HAP-1 (cell line): Measurements from ENCODE around the gene OR13C9.
A peak's percentile ranks its signal among the peaks of the same experiment; 100 is the strongest.
"Not testable (repeated sequence)": the region's sequence is repeated elsewhere in the genome, so short reads cannot be mapped to it uniquely, and the experiment has no call there.

ENCODE experiments used
- DNase-seq, 2 experiments: peaks; one replicate each; pipeline ENCODE4 v3.0.0-alpha.2; 2016 to 2020; ENCODE audit warnings: low spot score in 2 of 2
- H3K27me3 ChIP-seq: fragments of 250-450 bp; sonication (Bioruptor Pico); 2 replicates; pipeline ENCODE4 v1.5.1; 2020; ENCODE audit warnings: low read depth, mild to moderate bottlenecking, moderate library complexity
- H3K36me3 ChIP-seq: fragments of 250-450 bp; sonication (Bioruptor Pico); replicated peaks from 2 replicates; pipeline ENCODE4 v1.5.1; 2020; ENCODE audit warnings: mild to moderate bottlenecking
- H3K4me1 ChIP-seq: fragments of 250-450 bp; sonication (Bioruptor Pico); 2 replicates; pipeline ENCODE4 v1.5.1; 2020; ENCODE audit warnings: mild to moderate bottlenecking
- H3K4me3 ChIP-seq: fragments of 250-450 bp; sonication (Bioruptor Pico); 2 replicates; pipeline ENCODE4 v1.5.1; 2020; ENCODE audit warnings: mild to moderate bottlenecking, moderate library complexity
- H3K9me3 ChIP-seq: fragments of 250-450 bp; sonication (Bioruptor Pico); 2 replicates; pipeline ENCODE4 v1.5.1; 2020; ENCODE audit warnings: mild to moderate bottlenecking, moderate library complexity
- in situ Hi-C: fragments of 300-500 bp; cut with MboI; formaldehyde crosslinking; loops from 3 replicates; pipeline ENCODE4 v1.14.3; 2020; ENCODE audit warnings: low sequenced_read_pairs, inconsistent platforms, mixed read lengths

OR13C9 gene

GRCh38 chr9:104618104-104618503 is at the start of gene OR13C9:
Gene OR13C9, minus strand, starts transcription at chr9:104618204. Its CDS starts 0 bp downstream, at chr9:104618204.
- no peak for DNase-seq
- Histone ChIP-seq H3K4me1 (no peaks in the 10 kb centered on the region), H3K9me3 (no peaks in the 10 kb centered on the region), H3K36me3 (no peaks in the 10 kb centered on the region), H3K27me3 (no peaks in the 10 kb centered on the region), H3K4me3 (no peak within 1 kb of the TSS)
- in situ Hi-C loops: no loop called here

GRCh38 chr9:104658496-104659195 is 40.6 kb upstream of the OR13C9 start:
- peaks cover 9% of the 10 kb centered on the region for H3K4me1 ChIP-seq
- in situ Hi-C loops: loop anchor here (25.0 kb wide), 1 partner anchor 96 kb away; the partner anchor contains the start of gene OR13C8
- H3K27me3 ChIP-seq: no peaks in the 10 kb centered on the region
- DNase-seq: no peak
- no peaks in the 10 kb centered on the region for H3K9me3 ChIP-seq
- no peaks in the 10 kb centered on the region for H3K36me3 ChIP-seq
- no peak overlapping the region for H3K4me3 ChIP-seq

GRCh38 chr9:104635456-104635855 is 17.5 kb upstream of the OR13C9 start:
- H3K9me3 ChIP-seq: no peaks in the 10 kb centered on the region
- no peaks in the 10 kb centered on the region for H3K27me3 ChIP-seq
- in situ Hi-C loops: no loop called here
- no peaks in the 10 kb centered on the region for H3K36me3 ChIP-seq
- no peak for DNase-seq
- no peak overlapping the region for H3K4me3 ChIP-seq
- H3K4me1 ChIP-seq: no peaks in the 10 kb centered on the region

GRCh38 chr9:104633976-104634520 is 16.0 kb upstream of the OR13C9 start:
- Histone ChIP-seq H3K4me1 (no peaks in the 10 kb centered on the region), H3K36me3 (no peaks in the 10 kb centered on the region), H3K9me3 (no peaks in the 10 kb centered on the region), H3K27me3 (no peaks in the 10 kb centered on the region), H3K4me3 (no peak overlapping the region)
- in situ Hi-C loops: no loop called here
- DNase-seq: no peak

GRCh38 chr9:104625964-104626363 is 8.0 kb upstream of the OR13C9 start:
- H3K9me3 ChIP-seq, DNase-seq, H3K36me3 ChIP-seq, H3K4me3 ChIP-seq, H3K27me3 ChIP-seq, in situ Hi-C loops, H3K4me1 ChIP-seq: not testable (repeated sequence)

GRCh38 chr9:104617418-104617817 is 586 bp downstream of the OR13C9 start:
- Histone ChIP-seq H3K27me3 (no peaks in the 10 kb centered on the region), H3K36me3 (no peaks in the 10 kb centered on the region), H3K4me1 (no peaks in the 10 kb centered on the region), H3K4me3 (no peak overlapping the region), H3K9me3 (no peaks in the 10 kb centered on the region)
- DNase-seq: no peak
- in situ Hi-C loops: no loop called here

GRCh38 chr9:104611213-104611612 is 6.8 kb downstream of the OR13C9 start:
- in situ Hi-C loops: no loop called here
- no peak for DNase-seq
- Histone ChIP-seq H3K4me1 (peaks cover 4% of the 10 kb centered on the region), H3K4me3 (no peak overlapping the region), H3K36me3 (no peaks in the 10 kb centered on the region), H3K9me3 (no peaks in the 10 kb centered on the region), H3K27me3 (no peaks in the 10 kb centered on the region; the same call in 1 of the 2 replicates)

- H3K4me3 ChIP-seq: no peak overlapping the region
- no peaks in the 10 kb centered on the region for H3K9me3 ChIP-seq
- no peaks in the 10 kb centered on the region; the same call in 1 of the 2 replicates for H3K27me3 ChIP-seq
- in situ Hi-C loops: no loop called here
- H3K36me3 ChIP-seq: no peaks in the 10 kb centered on the region
- H3K4me1 ChIP-seq: peaks cover 5% of the 10 kb centered on the region
- no peak for DNase-seq
Observed at GRCh38 chr9:104608336-104608735, 9.7 kb downstream of the OR13C9 start.

GRCh38 chr9:104606152-104606551 is 11.9 kb downstream of the OR13C9 start:
- in situ Hi-C loops: no loop called here
- DNase-seq: peak in 1 of 2 experiments; percentile 37
- Histone ChIP-seq H3K4me1 (peaks cover 5% of the 10 kb centered on the region), H3K9me3 (no peaks in the 10 kb centered on the region), H3K4me3 (no peak overlapping the region), H3K27me3 (no peaks in the 10 kb centered on the region), H3K36me3 (no peaks in the 10 kb centered on the region)

GRCh38 chr9:104605527-104605926 is 12.5 kb downstream of the OR13C9 start, which contains the start of gene OR13C2:
Gene OR13C2, minus strand, starts transcription at chr9:104605627. Its CDS starts 0 bp downstream, at chr9:104605627.
- H3K27me3 ChIP-seq, DNase-seq, H3K4me1 ChIP-seq, H3K36me3 ChIP-seq, H3K9me3 ChIP-seq, in situ Hi-C loops, H3K4me3 ChIP-seq: not testable (repeated sequence)

GRCh38 chr9:104604801-104605200 is 13.2 kb downstream of the OR13C9 start:
- H3K4me1 ChIP-seq: peaks cover 5% of the 10 kb centered on the region
- in situ Hi-C loops: no loop called here
- H3K4me3 ChIP-seq: no peak overlapping the region

GRCh38 chr9:104599313-104599712 is 18.7 kb downstream of the OR13C9 start, which contains the start of gene OR13C5:
Gene OR13C5, minus strand, starts transcription at chr9:104599413. Its CDS starts 0 bp downstream, at chr9:104599413.
- H3K27me3 ChIP-seq, H3K36me3 ChIP-seq, H3K4me1 ChIP-seq, in situ Hi-C loops, H3K9me3 ChIP-seq, H3K4me3 ChIP-seq, DNase-seq: not testable (repeated sequence)

More at GRCh38 chr9:104604801-104605200, 13.2 kb downstream of the OR13C9 start:
- DNase-seq: no peak
- no peaks in the 10 kb centered on the region for H3K36me3 ChIP-seq
- no peaks in the 10 kb centered on the region for H3K9me3 ChIP-seq
- H3K27me3 ChIP-seq: no peaks in the 10 kb centered on the region

GRCh38 chr9:104598749-104599148 is 19.3 kb downstream of the OR13C9 start:
- H3K27me3 ChIP-seq, H3K36me3 ChIP-seq, DNase-seq, H3K9me3 ChIP-seq, H3K4me1 ChIP-seq, H3K4me3 ChIP-seq, in situ Hi-C loops: not testable (repeated sequence)

GRCh38 chr9:104589626-104590025 is 28.4 kb downstream of the OR13C9 start:
- no peaks in the 10 kb centered on the region for H3K27me3 ChIP-seq
- no peaks in the 10 kb centered on the region for H3K4me1 ChIP-seq
- no peak for DNase-seq
- in situ Hi-C loops: no loop called here
- H3K4me3 ChIP-seq: no peak overlapping the region
- H3K9me3 ChIP-seq: no peaks in the 10 kb centered on the region
- H3K36me3 ChIP-seq: no peaks in the 10 kb centered on the region
